Gastroesophageal sphincter (tissue), 3 donors: ENCODE results near the gene PRR14L.

Experiments
- EP300 ChIP-seq: sonication (generic); formaldehyde crosslinking; IDR thresholded peaks from one replicate; pipeline ENCODE4 v1.6.1; 2017; ENCODE audit warnings: antibody characterized with exemption, mild to moderate bottlenecking
- POLR2A ChIP-seq, 2 donors: fragments of 450-650 bp; IDR thresholded peaks; one replicate each; pipeline ENCODE4 v1.6.1; 2017; ENCODE audit warnings: antibody characterized with exemption in 2 of 2, mild to moderate bottlenecking in 2 of 2, moderate library complexity in 1 of 2
- TF ChIP-seq, protein P1 (sequence below), 4 experiments: fragments of 200-600 bp in 2 of 4; fragments of 450-650 bp in 2 of 4; sonication (generic) in 1 of 4; IDR thresholded peaks; one replicate each; pipeline ENCODE4 v1.5.1; 2017 to 2019; ENCODE audit warnings: antibody characterized with exemption in 4 of 4, mild to moderate bottlenecking in 2 of 4, moderate library complexity in 2 of 4

DNA sequence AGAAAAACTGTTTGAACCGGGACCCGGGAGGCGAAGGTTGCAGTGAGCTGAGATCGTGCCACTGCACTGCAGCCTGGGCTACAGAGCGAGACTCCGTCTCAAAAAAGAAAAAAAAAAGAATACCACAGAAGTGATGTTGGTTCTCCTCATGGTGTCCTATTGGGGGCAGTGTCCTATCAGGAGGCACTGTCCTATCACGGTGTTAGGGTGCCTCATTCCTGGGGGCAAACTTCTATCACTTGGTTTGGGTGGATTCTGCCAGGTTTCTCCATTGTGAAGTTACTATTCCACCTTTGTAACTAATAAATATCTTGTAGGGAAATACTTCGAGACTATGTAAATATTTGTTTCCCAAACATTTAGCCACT lies 19.6 kb downstream of the PRR14L start:
- no peak for TF ChIP-seq POLR2A (IDR thresholded peaks at IDR 0.05)
- TF ChIP-seq, protein P1, sequence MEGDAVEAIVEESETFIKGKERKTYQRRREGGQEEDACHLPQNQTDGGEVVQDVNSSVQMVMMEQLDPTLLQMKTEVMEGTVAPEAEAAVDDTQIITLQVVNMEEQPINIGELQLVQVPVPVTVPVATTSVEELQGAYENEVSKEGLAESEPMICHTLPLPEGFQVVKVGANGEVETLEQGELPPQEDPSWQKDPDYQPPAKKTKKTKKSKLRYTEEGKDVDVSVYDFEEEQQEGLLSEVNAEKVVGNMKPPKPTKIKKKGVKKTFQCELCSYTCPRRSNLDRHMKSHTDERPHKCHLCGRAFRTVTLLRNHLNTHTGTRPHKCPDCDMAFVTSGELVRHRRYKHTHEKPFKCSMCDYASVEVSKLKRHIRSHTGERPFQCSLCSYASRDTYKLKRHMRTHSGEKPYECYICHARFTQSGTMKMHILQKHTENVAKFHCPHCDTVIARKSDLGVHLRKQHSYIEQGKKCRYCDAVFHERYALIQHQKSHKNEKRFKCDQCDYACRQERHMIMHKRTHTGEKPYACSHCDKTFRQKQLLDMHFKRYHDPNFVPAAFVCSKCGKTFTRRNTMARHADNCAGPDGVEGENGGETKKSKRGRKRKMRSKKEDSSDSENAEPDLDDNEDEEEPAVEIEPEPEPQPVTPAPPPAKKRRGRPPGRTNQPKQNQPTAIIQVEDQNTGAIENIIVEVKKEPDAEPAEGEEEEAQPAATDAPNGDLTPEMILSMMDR (IDR thresholded peaks at IDR 0.05) = no peak
- TF ChIP-seq EP300 = no peak
